ENCODE data around the gene KANTR. TPM values are rescaled to one million over a fixed set of nuclear protein-coding genes. Genes with fewer than 3 reads are reported as not detected.

KANTR gene
- total RNA-seq, 2 experiments from 2014 or later: 26.2 to 28.3 TPM

GRCh38 chrX:53159184-53159583 is 65.2 kb downstream of the KANTR start:
- no peaks in the 10 kb centered on the region for H3K79me2 ChIP-seq (ENCODE audit: insufficient read depth, low read depth, low read length)
- H2AFZ ChIP-seq (ENCODE audit: low read length): no peak overlapping the region
- intact Hi-C loops (cut with micrococcal nuclease; ENCODE audit: unreplicated experiment): no loop called here
- ChIA-PET CTCF (ENCODE audit: unreplicated experiment) (no interaction called here), POLR2A (no interaction called here)
- H3K36me3 ChIP-seq (ENCODE audit: insufficient read depth, low read length): no peaks in the 10 kb centered on the region; the same call in 1 of the 2 replicates
- no peaks in the 10 kb centered on the region for H3K9me3 ChIP-seq (ENCODE audit: low read length)
- no peak overlapping the region for H3K4me3 ChIP-seq (ENCODE audit: low read depth, low read length, poor library complexity, severe bottlenecking)
- no peaks in the 10 kb centered on the region for H3K9me2 ChIP-seq (ENCODE audit: insufficient read depth, low read length)
- BruUV-seq (replicated peaks): no TSS peak
- H4K20me1 ChIP-seq (ENCODE audit: insufficient read depth, low read length): no peaks in the 10 kb centered on the region
- no peak overlapping the region for H3K27ac ChIP-seq (ENCODE audit: low read depth, low read length, poor library complexity, severe bottlenecking)
- H3K4me1 ChIP-seq (ENCODE audit: insufficient read depth, low read length, poor library complexity, severe bottlenecking): peaks cover 8% of the 10 kb centered on the region
- TF ChIP-seq CTCF (conservative IDR thresholded peaks at IDR 0.05; ENCODE audit: low read length) (no peak), EZH2phosphoT487 (IDR thresholded peaks at IDR 0.05; ENCODE audit: borderline replicate concordance, low read depth, low read length) (no peak)
- no peak overlapping the region for H3K4me2 ChIP-seq (ENCODE audit: low read length)
- no peak for DNase-seq (ENCODE audit: low spot score)

- CTCF ChIA-PET (ENCODE audit: unreplicated experiment): no interaction called here
Measured at GRCh38 chrX:53160297-53160983, 66.5 kb downstream of the KANTR start.

More at GRCh38 chrX:53160297-53160983, 66.5 kb downstream of the KANTR start:
- no peak for DNase-seq (ENCODE audit: low spot score)
- Histone ChIP-seq H2AFZ (ENCODE audit: low read length) (no peak overlapping the region), H3K79me2 (ENCODE audit: insufficient read depth, low read depth, low read length) (no peaks in the 10 kb centered on the region; the same call in 1 of the 2 replicates), H3K27ac (ENCODE audit: low read depth, low read length, poor library complexity, severe bottlenecking) (no peak overlapping the region), H3K4me2 (ENCODE audit: low read length) (no peak overlapping the region), H3K4me1 (ENCODE audit: insufficient read depth, low read length, poor library complexity, severe bottlenecking) (peaks cover 20% of the 10 kb centered on the region), H3K4me3 (ENCODE audit: low read depth, low read length, poor library complexity, severe bottlenecking) (no peak overlapping the region), H3K9me2 (ENCODE audit: insufficient read depth, low read length) (no peaks in the 10 kb centered on the region), H3K36me3 (ENCODE audit: insufficient read depth, low read length) (no peaks in the 10 kb centered on the region; the same call in 1 of the 2 replicates), H3K9me3 (ENCODE audit: low read length) (no peaks in the 10 kb centered on the region), H4K20me1 (ENCODE audit: insufficient read depth, low read length) (no peaks in the 10 kb centered on the region)
- intact Hi-C loops (cut with micrococcal nuclease; ENCODE audit: unreplicated experiment): no loop called here
- BruUV-seq (replicated peaks): no TSS peak
- POLR2A ChIA-PET: no interaction called here
- no peak for TF ChIP-seq EZH2phosphoT487 (IDR thresholded peaks at IDR 0.05; ENCODE audit: borderline replicate concordance, low read depth, low read length)
- no peak for TF ChIP-seq CTCF (conservative IDR thresholded peaks at IDR 0.05; ENCODE audit: low read length)
